SK-N-SH (cell line): Measurements from ENCODE around the gene TRAPPC8.

Source experiments
- ELF1 ChIP-seq: IDR thresholded peaks from 2 replicates; pipeline ENCODE4 v1.4.0; 2012
- EP300 ChIP-seq, 2 experiments: IDR thresholded peaks; 2 replicates each; pipeline versions ENCODE4 v1.4.0 to v1.6.1; 2012; ENCODE audit warnings: borderline replicate concordance in 1 of 2, low read depth in 1 of 2, low read length in 1 of 2
- EZH2phosphoT487 ChIP-seq: fragments of 200-600 bp; sonication (generic); IDR thresholded peaks from 2 replicates; pipeline ENCODE4 v1.6.1; 2017; ENCODE audit warnings: low read depth, mixed run types, mild to moderate bottlenecking, antibody characterized with exemption, moderate library complexity, borderline replicate concordance
- FOXJ3 ChIP-seq: sonication (generic); formaldehyde crosslinking; IDR thresholded peaks from 2 replicates; pipeline ENCODE4 v1.5.1; 2020; ENCODE audit warnings: mild to moderate bottlenecking, missing genetic modification reagents
- NFIC ChIP-seq: IDR thresholded peaks from 2 replicates; pipeline ENCODE4 v1.4.0; 2012; ENCODE audit warnings: borderline replicate concordance
- RCOR1 ChIP-seq: fragments of 150-350 bp; IDR thresholded peaks from 2 replicates; pipeline ENCODE4 v1.6.1; 2017; ENCODE audit warnings: antibody characterized with exemption, low read length
- RFX5 ChIP-seq: IDR thresholded peaks from 2 replicates; pipeline ENCODE4 v1.6.1; 2012; ENCODE audit warnings: mild to moderate bottlenecking, improper control_type of control experiment, low read length
- SMC3 ChIP-seq: IDR thresholded peaks from 2 replicates; pipeline ENCODE4 v1.6.1; 2012; ENCODE audit warnings: low read depth, low read length, improper control_type of control experiment
- TCF12 ChIP-seq: IDR thresholded peaks from 2 replicates; pipeline ENCODE4 v1.4.0; 2012
- TF ChIP-seq, protein P1 (sequence below): fragments of 200-600 bp; sonication (generic); IDR thresholded peaks from 2 replicates; pipeline ENCODE4 v1.6.1; 2017; ENCODE audit warnings: antibody characterized with exemption, mild to moderate bottlenecking, moderate library complexity
- TF ChIP-seq, protein P2 (sequence below): fragments of 150-350 bp; IDR thresholded peaks from 2 replicates; pipeline ENCODE4 v1.6.1; 2016; ENCODE audit warnings: mild to moderate bottlenecking, low read depth, low read length
- TF ChIP-seq, protein P3 (sequence below): IDR thresholded peaks from 2 replicates; pipeline ENCODE4 v1.4.0; 2012; ENCODE audit warnings: low read depth, borderline replicate concordance
- TF ChIP-seq, protein P4 (sequence below): fragments of 150-350 bp; IDR thresholded peaks from 2 replicates; pipeline ENCODE4 v1.6.1; 2017; ENCODE audit warnings: antibody characterized with exemption, low read length, low read depth, borderline replicate concordance

DNA sequence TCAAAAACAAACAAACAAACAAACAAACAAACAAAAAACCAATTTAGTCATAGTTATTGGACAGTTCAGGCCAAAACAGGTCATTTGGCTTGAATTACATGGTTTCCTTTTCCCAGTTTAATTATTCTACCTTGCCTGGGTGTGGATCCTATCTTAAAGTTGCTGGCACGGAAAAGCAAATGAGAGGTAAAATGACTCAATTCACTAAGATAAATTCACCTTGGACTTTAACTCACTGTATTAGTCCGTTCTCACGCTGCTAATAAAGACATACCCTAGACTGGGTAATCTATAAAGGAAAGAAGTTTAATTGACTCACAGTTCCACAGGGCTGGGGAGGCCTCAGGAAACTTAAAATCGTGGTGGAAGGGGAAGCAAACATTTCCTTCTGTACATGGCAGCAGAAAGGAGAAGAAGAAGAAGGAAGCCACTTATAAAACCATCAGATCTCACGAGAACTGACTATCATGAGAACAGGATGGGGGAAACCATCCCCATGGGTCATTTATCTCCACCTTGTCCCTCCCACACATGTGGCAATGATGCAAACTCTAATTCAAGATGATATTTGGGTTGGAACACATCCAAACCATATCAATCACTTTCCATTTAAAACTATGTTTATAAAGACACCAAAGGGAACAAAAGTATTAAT, 22.5 kb upstream of the TRAPPC8 start:
- TF ChIP-seq, protein P1, sequence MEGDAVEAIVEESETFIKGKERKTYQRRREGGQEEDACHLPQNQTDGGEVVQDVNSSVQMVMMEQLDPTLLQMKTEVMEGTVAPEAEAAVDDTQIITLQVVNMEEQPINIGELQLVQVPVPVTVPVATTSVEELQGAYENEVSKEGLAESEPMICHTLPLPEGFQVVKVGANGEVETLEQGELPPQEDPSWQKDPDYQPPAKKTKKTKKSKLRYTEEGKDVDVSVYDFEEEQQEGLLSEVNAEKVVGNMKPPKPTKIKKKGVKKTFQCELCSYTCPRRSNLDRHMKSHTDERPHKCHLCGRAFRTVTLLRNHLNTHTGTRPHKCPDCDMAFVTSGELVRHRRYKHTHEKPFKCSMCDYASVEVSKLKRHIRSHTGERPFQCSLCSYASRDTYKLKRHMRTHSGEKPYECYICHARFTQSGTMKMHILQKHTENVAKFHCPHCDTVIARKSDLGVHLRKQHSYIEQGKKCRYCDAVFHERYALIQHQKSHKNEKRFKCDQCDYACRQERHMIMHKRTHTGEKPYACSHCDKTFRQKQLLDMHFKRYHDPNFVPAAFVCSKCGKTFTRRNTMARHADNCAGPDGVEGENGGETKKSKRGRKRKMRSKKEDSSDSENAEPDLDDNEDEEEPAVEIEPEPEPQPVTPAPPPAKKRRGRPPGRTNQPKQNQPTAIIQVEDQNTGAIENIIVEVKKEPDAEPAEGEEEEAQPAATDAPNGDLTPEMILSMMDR: no peak
- TF ChIP-seq, protein P2, sequence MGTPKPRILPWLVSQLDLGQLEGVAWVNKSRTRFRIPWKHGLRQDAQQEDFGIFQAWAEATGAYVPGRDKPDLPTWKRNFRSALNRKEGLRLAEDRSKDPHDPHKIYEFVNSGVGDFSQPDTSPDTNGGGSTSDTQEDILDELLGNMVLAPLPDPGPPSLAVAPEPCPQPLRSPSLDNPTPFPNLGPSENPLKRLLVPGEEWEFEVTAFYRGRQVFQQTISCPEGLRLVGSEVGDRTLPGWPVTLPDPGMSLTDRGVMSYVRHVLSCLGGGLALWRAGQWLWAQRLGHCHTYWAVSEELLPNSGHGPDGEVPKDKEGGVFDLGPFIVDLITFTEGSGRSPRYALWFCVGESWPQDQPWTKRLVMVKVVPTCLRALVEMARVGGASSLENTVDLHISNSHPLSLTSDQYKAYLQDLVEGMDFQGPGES: no peak
- TF ChIP-seq RCOR1 (no peak), EP300 (IDR thresholded peaks at IDR 0.05; ENCODE audit: borderline replicate concordance in 1 of 2, low read depth in 1 of 2, low read length in 1 of 2) (no peak), EZH2phosphoT487 (no peak), RFX5 (no peak), TCF12 (no peak), NFIC (no peak), FOXJ3 (CRISPR knock-in tag) (no peak), SMC3 (no peak), ELF1 (no peak)
- TF ChIP-seq, protein P3, sequence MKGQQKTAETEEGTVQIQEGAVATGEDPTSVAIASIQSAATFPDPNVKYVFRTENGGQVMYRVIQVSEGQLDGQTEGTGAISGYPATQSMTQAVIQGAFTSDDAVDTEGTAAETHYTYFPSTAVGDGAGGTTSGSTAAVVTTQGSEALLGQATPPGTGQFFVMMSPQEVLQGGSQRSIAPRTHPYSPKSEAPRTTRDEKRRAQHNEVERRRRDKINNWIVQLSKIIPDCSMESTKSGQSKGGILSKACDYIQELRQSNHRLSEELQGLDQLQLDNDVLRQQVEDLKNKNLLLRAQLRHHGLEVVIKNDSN: no peak
- TF ChIP-seq, protein P4, sequence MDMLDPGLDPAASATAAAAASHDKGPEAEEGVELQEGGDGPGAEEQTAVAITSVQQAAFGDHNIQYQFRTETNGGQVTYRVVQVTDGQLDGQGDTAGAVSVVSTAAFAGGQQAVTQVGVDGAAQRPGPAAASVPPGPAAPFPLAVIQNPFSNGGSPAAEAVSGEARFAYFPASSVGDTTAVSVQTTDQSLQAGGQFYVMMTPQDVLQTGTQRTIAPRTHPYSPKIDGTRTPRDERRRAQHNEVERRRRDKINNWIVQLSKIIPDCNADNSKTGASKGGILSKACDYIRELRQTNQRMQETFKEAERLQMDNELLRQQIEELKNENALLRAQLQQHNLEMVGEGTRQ: no peak
